K562 (cell line): ENCODE measurements around the gene EDARADD. TPM values are rescaled to one million over a fixed set of nuclear protein-coding genes. Genes with fewer than 3 reads are reported as not detected.

Experiments used
- ATAC-seq: fragments of 200-7000 bp; cut with Tn5 transposase; 3 replicates; pipeline ENCODE4 v1.9.1; 2020; ENCODE audit warnings: moderate library complexity
- BruUV-seq: library from RNA; stranded (reverse); fragments of 400-500 nt; replicated peaks from 2 replicates; lab custom pipeline; 2021; lab: Mats Ljungman, UMichigan
- CTCF ChIA-PET: fragments of 300-600 bp; formaldehyde crosslinking; extraction: SDS; loops from one replicate; lab custom pipeline; 2021; ENCODE audit warnings: low intra/inter-chr PET ratio; lab: Yijun Ruan, JAX
- POLR2A ChIA-PET: fragments of 300-600, 350-650 bp; sonication (Branson Sonifier 250); formaldehyde crosslinking; extraction: SDS; loops from one replicate; lab custom pipeline; 2021; ENCODE audit warnings: antibody characterized with exemption, inconsistent platforms; lab: Yijun Ruan, JAX
- DNase-seq, 4 experiments: peaks; one replicate each; pipeline versions ENCODE4 v3.0.0 to v3.0.0-alpha.2; 2011 to 2018; ENCODE audit warnings: low spot score in 3 of 4, mixed read lengths in 3 of 4; ENCODE audit errors: extremely low read depth in 1 of 4
- FAIRE-seq: peaks from 2 replicates; lab custom pipeline; 2011; peaks lifted over from hg19 to GRCh38; lab: Jason Lieb, UNC
- H2AFZ ChIP-seq: 2 replicates; pipeline ENCODE4 v1.6.0; 2011; ENCODE audit warnings: low read depth, low read length, control low read depth, inconsistent platforms
- H3K27ac ChIP-seq: fragments of 200-600 bp; 3 replicates; pipeline ENCODE4 v1.8.0; 2011; ENCODE audit warnings: low read depth, mild to moderate bottlenecking, control low read depth, inconsistent platforms, low read length, moderate library complexity, mixed read lengths; ENCODE audit errors: extremely low read depth
- H3K27me3 ChIP-seq, 2 experiments: fragments of 300-600 bp in 1 of 2; 2 replicates in 1 of 2; 3 replicates in 1 of 2; pipeline versions ENCODE4 v1.6.0 to v1.8.0; 2011; ENCODE audit warnings: inconsistent platforms in 2 of 2, low read length in 2 of 2, mild to moderate bottlenecking in 1 of 2, mixed read lengths in 1 of 2, moderate library complexity in 1 of 2; ENCODE audit not compliant: control insufficient read depth in 2 of 2, insufficient read depth in 2 of 2
- H3K36me3 ChIP-seq: fragments of 300-600 bp; 3 replicates; pipeline ENCODE4 v1.8.0; 2011; ENCODE audit warnings: mild to moderate bottlenecking, low read length, inconsistent platforms; ENCODE audit not compliant: control insufficient read depth, insufficient read depth
- H3K4me1 ChIP-seq, 2 experiments: fragments of 200-600 bp in 1 of 2; replicated peaks in 1 of 2; 2 replicates in 1 of 2; 3 replicates in 1 of 2; pipeline versions ENCODE4 v1.5.1 to v1.8.0; 2011; ENCODE audit warnings: inconsistent platforms in 2 of 2, low read length in 2 of 2, mild to moderate bottlenecking in 1 of 2, mixed read lengths in 1 of 2, moderate library complexity in 1 of 2; ENCODE audit not compliant: control insufficient read depth in 2 of 2, insufficient read depth in 2 of 2
- H3K4me2 ChIP-seq: 2 replicates; pipeline ENCODE4 v1.6.1; 2011; ENCODE audit warnings: low read length, control low read depth, inconsistent platforms, mixed read lengths; ENCODE audit not compliant: insufficient read depth
- H3K4me3 ChIP-seq: fragments of 200-600 bp; sonication (generic), shearing (Covaris generic); 2 replicates; pipeline ENCODE4 v1.5.1; 2016; ENCODE audit warnings: control low read depth, inconsistent platforms
- H3K79me2 ChIP-seq: fragments of 200-600 bp; 3 replicates; pipeline ENCODE4 v1.8.0; 2011; ENCODE audit warnings: low read length, inconsistent platforms; ENCODE audit not compliant: control insufficient read depth, insufficient read depth
- H3K9ac ChIP-seq, 2 experiments: 2 replicates each; pipeline versions ENCODE4 v1.6.0 to v1.6.1; 2011; ENCODE audit warnings: low read depth in 2 of 2, low read length in 2 of 2, control low read depth in 1 of 2, inconsistent platforms in 1 of 2, mild to moderate bottlenecking in 1 of 2, mixed read lengths in 1 of 2; ENCODE audit not compliant: insufficient read depth in 1 of 2
- H3K9me1 ChIP-seq: one replicate; pipeline ENCODE4 v1.6.0; 2011; ENCODE audit warnings: inconsistent platforms, mild to moderate bottlenecking, low read length, moderate library complexity; ENCODE audit not compliant: control insufficient read depth, insufficient read depth
- H3K9me3 ChIP-seq: replicated peaks from 2 replicates; pipeline ENCODE4 v1.5.1; 2011; ENCODE audit warnings: low read depth, low read length, inconsistent platforms; ENCODE audit not compliant: control insufficient read depth, insufficient read depth
- H4K20me1 ChIP-seq: replicated peaks from 2 replicates; pipeline ENCODE4 v1.6.1; 2011; ENCODE audit warnings: low read length, inconsistent platforms, mixed read lengths; ENCODE audit not compliant: control insufficient read depth, insufficient read depth
- BMI1 ChIP-seq: fragments of 150-350 bp; IDR thresholded peaks from 2 replicates; pipeline ENCODE4 v1.6.1; 2014; ENCODE audit warnings: low read length
- CUX1 ChIP-seq: fragments of 200-800 bp; sonication (Bioruptor generic); IDR thresholded peaks from 2 replicates; pipeline ENCODE4 v1.6.1; 2016; ENCODE audit warnings: missing genetic modification characterization, missing compliant biosample characterization
- NELFE ChIP-seq: IDR thresholded peaks from 2 replicates; pipeline ENCODE4 v1.6.1; 2011; ENCODE audit warnings: mild to moderate bottlenecking; ENCODE audit not compliant: insufficient read depth, insufficient read length
- NRF1 ChIP-seq, 2 experiments: fragments of 450-650 bp; IDR thresholded peaks in 1 of 2; conservative IDR thresholded peaks in 1 of 2; 2 replicates each; pipeline ENCODE4 v1.6.1; 2014; ENCODE audit warnings: mild to moderate bottlenecking in 2 of 2
- PKNOX1 ChIP-seq: fragments of 450-650 bp; IDR thresholded peaks from 2 replicates; pipeline ENCODE4 v1.6.1; 2016
- PTRF ChIP-seq: fragments of 450-650 bp; IDR thresholded peaks from 2 replicates; pipeline ENCODE4 v1.6.1; 2016; ENCODE audit warnings: mild to moderate bottlenecking, missing genetic modification characterization, missing compliant biosample characterization
- SMARCA5 ChIP-seq: fragments of 450-650 bp; IDR thresholded peaks from 2 replicates; pipeline ENCODE4 v1.6.1; 2016
- ZKSCAN8 ChIP-seq: fragments of 200-800 bp; sonication (Bioruptor generic); IDR thresholded peaks from 2 replicates; pipeline ENCODE4 v1.6.1; 2016; ENCODE audit warnings: missing genetic modification characterization, missing compliant biosample characterization
- WGBS: fragments of 100-300 bp; shearing (Covaris generic); methylation state at CpG from one replicate; pipeline ENCODE4 v1.1.6; 2016; ENCODE audit warnings: low coverage, mixed read lengths; ENCODE audit not compliant: insufficient coverage; ENCODE audit errors: missing lambda C conversion rate; 5-methylcytosine and 5-hydroxymethylcytosine counted together
- in situ Hi-C: fragments of 300-500 bp; cut with MboI; formaldehyde crosslinking; loops from 4 replicates; pipeline ENCODE4 v1.15.0; 2018; ENCODE audit warnings: inconsistent platforms, mixed read lengths
- intact Hi-C: fragments of 100-400 bp; cut with micrococcal nuclease; formaldehyde crosslinking; loops from 2 replicates; pipeline ENCODE4 v1.14.2; 2022
- polyA plus RNA-seq, 8 experiments: library from polyadenylated mRNA; depleted of rRNA in 4 of 8; stranded (reverse) in 5 of 8; unstranded in 3 of 8; fragments of >200 nt; fragmentation: Nextera tagmentation in 2 of 8; fragmentation: Illumina TruSeq in 1 of 8; extraction: Ambion mirVana in 2 of 8; extraction: Trizol in 1 of 8; gene quantifications; 2 replicates each; pipeline versions ENCODE4 v1.2.1 to v1.2.3, GENCODE V29; 2011 to 2014; ENCODE audit warnings: inconsistent platforms in 1 of 8, missing spikeins in 1 of 8
- total RNA-seq, 7 experiments: library from RNA; depleted of rRNA in 6 of 7; stranded (reverse); fragments of >200 nt in 6 of 7; fragmentation: Illumina TruSeq in 2 of 7; extraction: Trizol in 2 of 7; gene quantifications; 2 replicates each; pipeline versions ENCODE4 v1.2.1 to v1.2.3, GENCODE V29; 2011 to 2021; ENCODE audit warnings: low replicate concordance in 1 of 7
- TF ChIP-seq, protein P1 (sequence below): fragments of 250-450 bp; sonication (Bioruptor Pico); IDR thresholded peaks from 2 replicates; pipeline ENCODE4 v1.9.0; 2021; ENCODE audit warnings: mild to moderate bottlenecking
- TF ChIP-seq, protein P2 (sequence below): fragments of 450-650 bp; formaldehyde crosslinking; IDR thresholded peaks from 2 replicates; pipeline ENCODE4 v1.4.0; 2020; ENCODE audit warnings: mild to moderate bottlenecking, moderate library complexity

Gene EDARADD
- total and polyA plus RNA-seq, 9 of the 15 experiments (the other 6 are each of a cell fraction or from before 2014, with no cell fraction given) = 0.46 to 32.4 (median 20.6) TPM

- Histone ChIP-seq H3K4me2 (no peak overlapping the region), H3K79me2 (no peaks in the 10 kb centered on the region), H3K36me3 (peaks cover 7% of the 10 kb centered on the region; the same call in 1 of the 3 replicates), H3K9me3 (no peaks in the 10 kb centered on the region), H3K27ac (no peak overlapping the region), H3K9me1 (no peaks in the 10 kb centered on the region), H3K27me3 (no peaks in the 10 kb centered on the region), H3K4me1 (no peaks in the 10 kb centered on the region), H2AFZ (no peak overlapping the region)
- POLR2A ChIA-PET = no interaction called here
- in situ Hi-C loops = no loop called here
- ATAC-seq = no peak
- no peak for DNase-seq
- no peak for FAIRE-seq
- no TSS peak for BruUV-seq
- TF ChIP-seq CUX1 (CRISPR knock-in tag) (no peak), SMARCA5 (no peak), NRF1 (conservative IDR thresholded peaks at IDR 0.05 in 1 of 2, IDR thresholded peaks at IDR 0.05 in 1 of 2) (no peak), ZKSCAN8 (CRISPR knock-in tag) (no peak), NELFE (no peak), BMI1 (no peak), PTRF (tag) (no peak), PKNOX1 (no peak)
- TF ChIP-seq, protein P1, sequence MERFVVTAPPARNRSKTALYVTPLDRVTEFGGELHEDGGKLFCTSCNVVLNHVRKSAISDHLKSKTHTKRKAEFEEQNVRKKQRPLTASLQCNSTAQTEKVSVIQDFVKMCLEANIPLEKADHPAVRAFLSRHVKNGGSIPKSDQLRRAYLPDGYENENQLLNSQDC (CRISPR knock-in tag) = no peak
- TF ChIP-seq, protein P2, sequence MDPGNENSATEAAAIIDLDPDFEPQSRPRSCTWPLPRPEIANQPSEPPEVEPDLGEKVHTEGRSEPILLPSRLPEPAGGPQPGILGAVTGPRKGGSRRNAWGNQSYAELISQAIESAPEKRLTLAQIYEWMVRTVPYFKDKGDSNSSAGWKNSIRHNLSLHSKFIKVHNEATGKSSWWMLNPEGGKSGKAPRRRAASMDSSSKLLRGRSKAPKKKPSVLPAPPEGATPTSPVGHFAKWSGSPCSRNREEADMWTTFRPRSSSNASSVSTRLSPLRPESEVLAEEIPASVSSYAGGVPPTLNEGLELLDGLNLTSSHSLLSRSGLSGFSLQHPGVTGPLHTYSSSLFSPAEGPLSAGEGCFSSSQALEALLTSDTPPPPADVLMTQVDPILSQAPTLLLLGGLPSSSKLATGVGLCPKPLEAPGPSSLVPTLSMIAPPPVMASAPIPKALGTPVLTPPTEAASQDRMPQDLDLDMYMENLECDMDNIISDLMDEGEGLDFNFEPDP = no peak
- TF ChIP-seq, all 486 proteins: peak for 0
- H3K4me3 ChIP-seq = no peak overlapping the region
- CTCF ChIA-PET = no interaction called here
- no peaks in the 10 kb centered on the region for H4K20me1 ChIP-seq
- intact Hi-C loops = no loop called here
- WGBS = 71% methylated on average over 2 of the region's 2 CpGs
- H3K9ac ChIP-seq = no peak overlapping the region
Measured at GRCh38 chr1:236457775-236458174, 63.7 kb downstream of the EDARADD start.
